Endothelial cell of umbilical vein (primary cell): ENCODE results near the gene NSUN7. TPM values are rescaled to one million over a fixed set of nuclear protein-coding genes. Genes with fewer than 3 reads are reported as not detected.

Source experiments
- BruUV-seq: library from RNA; stranded (reverse); fragments of 400-500 nt; replicated peaks from 2 replicates; lab custom pipeline; 2021; lab: Mats Ljungman, UMichigan
- CTCF ChIA-PET: fragments of 300-600, 350-600 bp; sonication (Branson Sonifier 250); formaldehyde crosslinking; loops from one replicate; lab custom pipeline; 2021; ENCODE audit warnings: antibody characterized with exemption, inconsistent platforms; lab: Charles Lee
- POLR2A ChIA-PET: fragments of 300-600, 350-600 bp; sonication (Branson Sonifier 250); formaldehyde crosslinking; loops from one replicate; lab custom pipeline; 2021; ENCODE audit warnings: antibody characterized with exemption, inconsistent platforms; lab: Charles Lee
- DNase-seq: peaks from one replicate; pipeline ENCODE4 v3.0.0-alpha.2; 2011; ENCODE audit warnings: low read depth, low spot score
- FAIRE-seq: peaks from 2 replicates; lab custom pipeline; 2011; peaks lifted over from hg19 to GRCh38; lab: Jason Lieb, UNC
- H2AFZ ChIP-seq: 2 replicates; pipeline ENCODE4 v1.6.0; 2012; ENCODE audit warnings: low read depth, low read length, control low read depth, inconsistent platforms
- H3K27ac ChIP-seq: 2 replicates; pipeline ENCODE4 v1.5.1; 2011; ENCODE audit warnings: low read depth, mild to moderate bottlenecking, control low read depth, low read length, moderate library complexity; ENCODE audit not compliant: insufficient read depth
- H3K27me3 ChIP-seq, 2 experiments: 2 replicates each; pipeline versions ENCODE4 v1.6.0 to v1.6.1; 2011; ENCODE audit warnings: low read length in 2 of 2, mixed read lengths in 1 of 2; ENCODE audit not compliant: control insufficient read depth in 2 of 2, insufficient read depth in 2 of 2
- H3K36me3 ChIP-seq, 2 experiments: 2 replicates in 1 of 2; 3 replicates in 1 of 2; pipeline ENCODE4 v1.5.1; 2011; ENCODE audit warnings: low read length in 2 of 2, mild to moderate bottlenecking in 1 of 2, moderate library complexity in 1 of 2; ENCODE audit not compliant: control insufficient read depth in 2 of 2, insufficient read depth in 2 of 2; ENCODE audit errors: extremely low read depth in 1 of 2
- H3K4me1 ChIP-seq: 3 replicates; pipeline ENCODE4 v1.5.1; 2011; ENCODE audit warnings: mild to moderate bottlenecking, low read length; ENCODE audit not compliant: control insufficient read depth, insufficient read depth; ENCODE audit errors: extremely low read depth
- H3K4me2 ChIP-seq: 2 replicates; pipeline ENCODE4 v1.6.1; 2011; ENCODE audit warnings: low read length, control low read depth, mixed read lengths; ENCODE audit not compliant: insufficient read depth
- H3K4me3 ChIP-seq, 3 experiments: fragments of 200-600 bp in 1 of 3; sonication (generic), shearing (Covaris generic) in 1 of 3; replicated peaks in 1 of 3; 2 replicates each; pipeline ENCODE4 v1.5.1; 2011 to 2016; ENCODE audit warnings: control low read depth in 3 of 3, low read length in 3 of 3, mild to moderate bottlenecking in 2 of 3, inconsistent platforms in 1 of 3, low read depth in 1 of 3, moderate library complexity in 1 of 3; ENCODE audit not compliant: insufficient read depth in 1 of 3
- H3K79me2 ChIP-seq: 2 replicates; pipeline ENCODE4 v1.6.0; 2012; ENCODE audit warnings: low read length, inconsistent platforms; ENCODE audit not compliant: control insufficient read depth, insufficient read depth
- H3K9ac ChIP-seq: replicated peaks from 2 replicates; pipeline ENCODE3; 2011; ENCODE audit warnings: low read length, control low read depth; ENCODE audit not compliant: insufficient read depth; ENCODE audit errors: extremely low read depth
- H3K9me1 ChIP-seq: replicated peaks from 3 replicates; pipeline ENCODE4 v1.6.0; 2011; ENCODE audit warnings: mild to moderate bottlenecking, low read length; ENCODE audit not compliant: control insufficient read depth, insufficient read depth; ENCODE audit errors: extremely low read depth
- H3K9me3 ChIP-seq: replicated peaks from 2 replicates; pipeline ENCODE4 v1.5.1; 2012; ENCODE audit warnings: low read length, inconsistent platforms; ENCODE audit not compliant: control insufficient read depth, insufficient read depth
- H4K20me1 ChIP-seq: replicated peaks from 2 replicates; pipeline ENCODE3; 2011; ENCODE audit warnings: mild to moderate bottlenecking, low read length; ENCODE audit not compliant: control insufficient read depth, insufficient read depth; ENCODE audit errors: extremely low read depth
- CTCF ChIP-seq, 2 donors: IDR thresholded peaks; 1 replicate in 1 of 2; 2 replicates in 1 of 2; pipeline ENCODE4 v1.5.1; 2011; ENCODE audit warnings: low read length in 2 of 2, mild to moderate bottlenecking in 2 of 2, moderate library complexity in 2 of 2, control low read depth in 1 of 2, inconsistent platforms in 1 of 2, low read depth in 1 of 2; ENCODE audit not compliant: insufficient read depth in 1 of 2; ENCODE audit errors: extremely low read depth in 1 of 2
- EZH2 ChIP-seq: IDR thresholded peaks from 2 replicates; pipeline ENCODE4 v1.6.1; 2012; ENCODE audit warnings: borderline replicate concordance, low read depth, mild to moderate bottlenecking, moderate library complexity, low read length, inconsistent platforms; ENCODE audit not compliant: severe bottlenecking
- FOS ChIP-seq: IDR thresholded peaks from 2 replicates; pipeline ENCODE4 v1.6.1; 2011; ENCODE audit warnings: mild to moderate bottlenecking, low read length, moderate library complexity, borderline replicate concordance; ENCODE audit not compliant: insufficient read depth
- GATA2 ChIP-seq: IDR thresholded peaks from 2 replicates; pipeline ENCODE4 v1.7.0; 2011; ENCODE audit warnings: low read depth, mild to moderate bottlenecking, moderate library complexity, mixed read lengths, low read length; ENCODE audit not compliant: insufficient read length, insufficient read depth
- JUN ChIP-seq: IDR thresholded peaks from 2 replicates; pipeline ENCODE4 v1.6.1; 2011; ENCODE audit warnings: borderline replicate concordance, low read depth; ENCODE audit not compliant: insufficient read length, insufficient read depth
- MAX ChIP-seq: IDR thresholded peaks from 2 replicates; pipeline ENCODE4 v1.6.1; 2011; ENCODE audit not compliant: insufficient read depth, insufficient read length
- MYC ChIP-seq: IDR thresholded peaks from one replicate; pipeline ENCODE4 v1.6.1; 2011; ENCODE audit warnings: mild to moderate bottlenecking, low read depth, low read length
- POLR2A ChIP-seq: IDR thresholded peaks from 2 replicates; pipeline ENCODE4 v1.6.1; 2012; ENCODE audit warnings: low read depth, mild to moderate bottlenecking, control low read depth, low read length
- POLR2AphosphoS5 ChIP-seq: IDR thresholded peaks from 2 replicates; pipeline ENCODE4 v1.6.1; 2012; ENCODE audit warnings: low read depth, mild to moderate bottlenecking, control low read depth, low read length, moderate library complexity; ENCODE audit not compliant: insufficient read depth
- dilution Hi-C: fragments of 300-500 bp; cut with MboI; formaldehyde crosslinking; loops from one replicate; pipeline ENCODE4 v1.15.0; 2019; ENCODE audit warnings: low sequenced_read_pairs; ENCODE audit not compliant: extremely low pct_ligation_motif_present
- intact Hi-C: fragments of 100-400 bp; cut with micrococcal nuclease; formaldehyde crosslinking; loops from one replicate; pipeline ENCODE4 v1.10.0; 2022
- polyA plus RNA-seq, 4 experiments: library from polyadenylated mRNA; depleted of rRNA in 3 of 4; stranded (reverse) in 3 of 4; unstranded in 1 of 4; fragments of >200 nt; gene quantifications; 2 replicates each; pipeline versions ENCODE4 v1.2.1 to v1.2.3, GENCODE V29; 2011 to 2012; ENCODE audit warnings: missing spikeins in 1 of 4
- total RNA-seq: library from RNA; stranded (reverse); gene quantifications from 2 replicates; pipeline ENCODE4 v1.2.3, GENCODE V29; 2021

NSUN7 gene
- total and polyA plus RNA-seq, 2 donors (not counting 3 experiments of a cell fraction or from before 2014, with no cell fraction given) = 0.03 to 0.20 TPM

GRCh38 chr4:40788331-40788730 lies 38.6 kb downstream of the NSUN7 start:
- Histone ChIP-seq H3K79me2 (no peaks in the 10 kb centered on the region), H3K4me1 (no peaks in the 10 kb centered on the region), H3K27ac (no peak overlapping the region), H3K9me1 (no peaks in the 10 kb centered on the region), H3K4me2 (no peak overlapping the region), H3K9me3 (no peaks in the 10 kb centered on the region), H4K20me1 (no peaks in the 10 kb centered on the region), H3K27me3 (peaks cover 11 to 13% of the 10 kb centered on the region in 2 experiments), H3K36me3 (no peaks in the 10 kb centered on the region), H3K4me3 (no peak overlapping the region), H3K9ac (no peak overlapping the region), H2AFZ (no peak overlapping the region)
- no TSS peak for BruUV-seq
- TF ChIP-seq POLR2A (no peak), EZH2 (no peak), FOS (no peak), POLR2AphosphoS5 (no peak), GATA2 (no peak), JUN (no peak), CTCF (IDR thresholded peaks at IDR 0.05; ENCODE audit: extremely low read depth in 1 of 2, insufficient read depth in 1 of 2, low read depth in 1 of 2, low read length in 2 of 2) (no peak), MYC (no peak), MAX (no peak)
- ChIA-PET POLR2A (no interaction called here), CTCF (no interaction called here)
- DNase-seq = no peak
- FAIRE-seq = no peak
- intact Hi-C loops (no loop called here), dilution Hi-C loops (no loop called here)
